22Rv1 (cell line): Measurements from ENCODE around the gene NUMA1.

Source experiments
- H3K27ac ChIP-seq: fragments of 450-650 bp; 2 replicates; pipeline ENCODE4 v1.5.1; 2017
- ZFX ChIP-seq: fragments of 450-650 bp; IDR thresholded peaks from 2 replicates; pipeline ENCODE4 v1.6.1; 2017; ENCODE audit warnings: antibody characterized with exemption, borderline replicate concordance
- TF ChIP-seq, protein P1 (sequence below): fragments of 450-650 bp; IDR thresholded peaks from 2 replicates; pipeline ENCODE4 v1.5.1; 2017; ENCODE audit warnings: mild to moderate bottlenecking

Gene NUMA1

DNA sequence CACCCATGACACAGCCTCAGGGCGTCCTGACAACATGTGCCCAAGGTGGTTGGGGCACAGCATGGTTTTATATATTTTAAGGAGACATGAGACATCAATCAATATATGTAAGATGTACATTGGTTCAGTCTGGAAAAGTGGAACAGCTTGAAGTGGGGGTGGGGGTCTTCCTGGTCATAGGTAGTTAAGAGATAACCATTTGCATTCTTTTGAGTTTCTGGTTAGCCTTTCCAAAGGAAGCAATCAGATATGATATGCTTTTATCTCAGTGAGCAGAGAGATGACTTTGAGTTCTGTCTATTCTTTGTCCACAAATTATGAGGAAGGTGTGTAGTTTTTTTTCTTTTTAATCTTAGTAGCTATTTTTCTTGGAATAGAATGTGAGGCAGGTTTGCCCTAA is 42.3 kb upstream of the NUMA1 start:
- no peak for TF ChIP-seq ZFX
- TF ChIP-seq, protein P1, sequence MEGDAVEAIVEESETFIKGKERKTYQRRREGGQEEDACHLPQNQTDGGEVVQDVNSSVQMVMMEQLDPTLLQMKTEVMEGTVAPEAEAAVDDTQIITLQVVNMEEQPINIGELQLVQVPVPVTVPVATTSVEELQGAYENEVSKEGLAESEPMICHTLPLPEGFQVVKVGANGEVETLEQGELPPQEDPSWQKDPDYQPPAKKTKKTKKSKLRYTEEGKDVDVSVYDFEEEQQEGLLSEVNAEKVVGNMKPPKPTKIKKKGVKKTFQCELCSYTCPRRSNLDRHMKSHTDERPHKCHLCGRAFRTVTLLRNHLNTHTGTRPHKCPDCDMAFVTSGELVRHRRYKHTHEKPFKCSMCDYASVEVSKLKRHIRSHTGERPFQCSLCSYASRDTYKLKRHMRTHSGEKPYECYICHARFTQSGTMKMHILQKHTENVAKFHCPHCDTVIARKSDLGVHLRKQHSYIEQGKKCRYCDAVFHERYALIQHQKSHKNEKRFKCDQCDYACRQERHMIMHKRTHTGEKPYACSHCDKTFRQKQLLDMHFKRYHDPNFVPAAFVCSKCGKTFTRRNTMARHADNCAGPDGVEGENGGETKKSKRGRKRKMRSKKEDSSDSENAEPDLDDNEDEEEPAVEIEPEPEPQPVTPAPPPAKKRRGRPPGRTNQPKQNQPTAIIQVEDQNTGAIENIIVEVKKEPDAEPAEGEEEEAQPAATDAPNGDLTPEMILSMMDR: no peak
- H3K27ac ChIP-seq: no peak overlapping the region

DNA sequence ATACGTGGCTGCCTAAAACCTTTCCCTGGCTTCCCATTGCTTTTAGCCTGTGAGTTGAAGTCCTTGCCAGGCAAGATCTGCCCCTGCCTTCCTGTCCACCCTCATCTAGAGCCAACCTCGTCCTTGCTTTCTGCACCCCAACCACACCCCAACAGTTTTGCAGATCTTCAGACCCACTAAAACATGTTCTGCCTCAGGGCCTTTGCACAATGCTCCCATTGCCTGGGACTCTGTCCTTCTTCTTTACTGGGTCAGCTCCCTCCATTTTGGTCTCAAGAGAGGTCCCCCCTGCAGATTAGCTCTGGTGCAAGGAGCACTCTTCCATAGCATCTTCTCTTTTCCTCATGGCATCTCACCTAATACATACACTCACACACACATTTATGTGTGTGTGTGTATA is 40.6 kb upstream of the NUMA1 start:
- no peak overlapping the region for H3K27ac ChIP-seq
- TF ChIP-seq ZFX: no peak
- TF ChIP-seq, protein P1: no peak

DNA sequence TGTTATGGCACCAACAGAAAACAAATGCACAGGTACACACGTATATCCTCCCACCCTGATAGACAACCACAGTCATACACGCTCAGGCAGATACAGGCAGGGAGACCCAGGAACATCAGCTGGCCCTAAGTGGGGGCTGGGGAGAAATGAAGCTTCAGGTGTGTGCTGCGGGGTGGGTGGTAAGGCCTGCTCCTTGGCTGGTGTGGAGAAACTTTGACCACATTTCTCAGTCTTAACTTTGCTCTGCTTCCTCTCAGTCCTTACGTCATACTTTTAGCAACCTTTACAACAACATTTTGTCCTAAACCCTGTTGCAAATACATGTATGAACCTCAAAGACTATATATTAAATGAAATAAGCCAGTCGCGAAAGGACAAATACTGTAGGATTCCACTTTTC is 38.9 kb upstream of the NUMA1 start:
- TF ChIP-seq ZFX: no peak
- TF ChIP-seq, protein P1: no peak
- no peak overlapping the region for H3K27ac ChIP-seq

DNA sequence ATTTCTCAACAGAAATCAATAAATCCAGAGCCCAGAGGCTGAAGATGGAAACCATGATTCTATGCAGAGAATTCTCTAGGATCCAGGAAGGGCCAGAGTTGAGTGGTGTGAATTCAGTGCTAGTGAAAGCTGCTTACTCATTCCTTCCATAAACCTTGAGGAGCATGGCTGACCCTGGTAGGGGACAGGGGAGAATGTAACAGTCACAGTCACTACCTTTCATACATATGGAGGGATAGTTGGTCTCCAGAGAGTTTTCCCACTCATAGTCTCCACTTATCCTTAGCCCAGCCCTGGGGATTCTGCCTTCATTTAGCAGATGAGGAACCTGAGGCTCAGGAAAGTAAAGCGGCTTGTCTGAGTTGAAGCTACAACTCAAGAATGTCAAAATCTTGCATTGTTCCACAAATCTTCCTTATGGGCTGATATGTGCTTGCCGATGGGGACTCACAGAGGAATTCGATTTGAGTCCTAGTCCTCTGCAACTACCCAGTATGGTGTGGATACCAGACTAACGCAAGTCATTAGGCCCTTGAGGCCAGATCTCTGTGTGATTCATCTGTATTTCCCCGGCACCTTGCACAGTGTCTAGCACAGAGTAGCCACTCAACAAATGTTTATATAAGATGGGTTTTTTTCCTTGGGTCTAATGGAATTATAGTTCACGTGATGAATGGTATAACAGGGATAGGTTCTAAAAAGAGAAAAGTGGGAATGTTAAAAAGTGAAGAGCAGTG is 35.8 kb upstream of the NUMA1 start:
- no peak for TF ChIP-seq ZFX
- TF ChIP-seq, protein P1: no peak

DNA sequence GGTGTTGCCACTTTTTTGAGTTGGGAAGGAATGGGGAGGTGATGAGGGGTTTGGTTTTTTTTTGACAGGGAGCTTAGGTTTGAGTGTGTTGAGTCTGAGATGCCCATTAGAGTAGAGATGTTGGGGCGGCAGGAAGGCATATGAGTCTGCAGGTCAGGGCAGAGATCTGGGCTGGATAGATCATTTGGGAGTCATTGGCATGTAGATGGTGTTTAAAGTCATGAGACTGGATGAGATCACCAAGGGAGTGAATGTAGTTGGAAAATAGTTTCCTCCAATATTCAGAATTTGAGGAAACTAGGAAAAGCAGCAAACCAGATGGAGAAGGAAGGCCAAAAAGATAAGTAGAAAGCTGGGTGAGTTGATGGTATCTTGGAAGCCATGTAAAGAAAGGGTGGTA is 34.2 kb upstream of the NUMA1 start:
- no peak for TF ChIP-seq ZFX
- TF ChIP-seq, protein P1: no peak
- no peak overlapping the region for H3K27ac ChIP-seq

More for the DNA sequence above, 35.8 kb upstream of the NUMA1 start:
- no peak overlapping the region for H3K27ac ChIP-seq

DNA sequence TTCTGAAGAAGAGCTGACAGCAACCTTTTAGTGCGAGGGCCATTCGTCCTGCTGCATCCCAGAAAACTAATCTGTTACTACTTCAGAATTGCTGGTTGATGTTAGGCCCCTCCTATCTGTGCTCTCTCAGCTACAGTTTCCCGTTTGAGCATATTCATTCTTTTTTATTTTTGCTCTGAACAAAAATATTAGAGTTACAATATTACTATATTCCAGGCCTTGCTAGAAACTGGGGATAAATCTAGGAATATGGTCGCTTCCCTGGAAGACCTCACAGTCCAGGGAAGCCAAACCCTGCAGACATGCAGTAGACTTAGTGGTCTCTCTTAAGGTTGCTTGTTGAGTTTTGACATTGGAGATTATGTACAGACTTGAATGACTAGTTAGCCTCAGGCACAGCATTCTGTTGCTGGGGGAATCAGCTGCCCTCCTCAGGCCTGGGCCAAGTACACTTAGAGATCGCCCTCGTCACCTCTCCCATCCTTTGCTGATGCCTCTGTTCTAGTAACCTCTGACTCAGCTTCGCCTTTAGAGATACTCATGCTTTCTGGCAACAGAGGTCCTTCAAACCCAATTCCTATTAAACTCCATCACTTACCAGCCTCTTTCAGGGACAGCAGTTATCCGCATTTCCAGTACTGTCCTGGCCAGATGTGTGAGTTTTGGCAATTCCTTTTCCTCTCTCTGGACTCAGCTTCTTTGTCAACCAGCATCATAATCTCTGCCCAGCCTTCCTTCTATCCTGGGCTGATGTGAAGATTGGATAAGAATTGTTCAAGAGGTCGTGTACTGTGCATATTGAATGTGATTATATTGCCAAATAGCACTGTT is 32.9 kb upstream of the NUMA1 start:
- H3K27ac ChIP-seq: peak overlapping the region; percentile 91
- TF ChIP-seq, protein P1: no peak
- TF ChIP-seq ZFX: no peak
